Measurements from ENCODE around the gene EFCAB3.

EFCAB3 gene

GRCh38 chr17:62380253-62380652, at the start of gene EFCAB3:
Gene EFCAB3 (plus strand): TSS chr17:62380553. CDS start chr17:62382980, 2,427 bp downstream.
- CTCF ChIA-PET = interaction anchor here (0.6 kb wide), 1 partner anchor 829 kb away, joined by 3 read pairs; no protein-coding TSS in a partner anchor
- POLR2A ChIA-PET = no interaction called here
- no peak within 1 kb of the TSS for H3K4me3 ChIP-seq (ENCODE audit: low read depth, low read length)
- H3K9me3 ChIP-seq (ENCODE audit: control insufficient read depth, insufficient read depth, low read depth, low read length) = no peaks in the 10 kb centered on the region
- no peaks in the 10 kb centered on the region for H3K36me3 ChIP-seq (ENCODE audit: control insufficient read depth in 2 of 2, insufficient read depth in 1 of 2, low read length in 2 of 2)
- TF ChIP-seq ZBTB8A (tag by site-specific recombination; IDR thresholded peaks at IDR 0.05) = no peak
- TF ChIP-seq KLF8 (tag by site-specific recombination; IDR thresholded peaks at IDR 0.05) = no peak
- no peak for TF ChIP-seq GLIS1 (tag by site-specific recombination; IDR thresholded peaks at IDR 0.05)
- no peak for TF ChIP-seq SP2 (tag by site-specific recombination; IDR thresholded peaks at IDR 0.05)
- TF ChIP-seq ZNF24 (tag by site-specific recombination; IDR thresholded peaks at IDR 0.05) = no peak
- TF ChIP-seq ZNF571 (tag by site-specific recombination; IDR thresholded peaks at IDR 0.05) = no peak
- TF ChIP-seq FEZF1 (tag by site-specific recombination; IDR thresholded peaks at IDR 0.05) = no peak
- no peak for TF ChIP-seq ZNF660 (tag by site-specific recombination; IDR thresholded peaks at IDR 0.05)
- TF ChIP-seq ZNF548 (tag by site-specific recombination; IDR thresholded peaks at IDR 0.05) = no peak
- TF ChIP-seq ZNF513 (tag by site-specific recombination; IDR thresholded peaks at IDR 0.05) = no peak
- TF ChIP-seq KLF9 (tag by site-specific recombination; IDR thresholded peaks at IDR 0.05; ENCODE audit: low read depth) = no peak
- no peak for TF ChIP-seq PRDM10 (tag by site-specific recombination; IDR thresholded peaks at IDR 0.05)
- no peak for TF ChIP-seq ZNF366 (tag by site-specific recombination; conservative IDR thresholded peaks at IDR 0.05)
- TF ChIP-seq ZNF677 (tag by site-specific recombination; IDR thresholded peaks at IDR 0.05) = no peak
- no peak for TF ChIP-seq ZBTB20 (tag by site-specific recombination; IDR thresholded peaks at IDR 0.05)
- no peak for TF ChIP-seq ZNF561 (tag by site-specific recombination; IDR thresholded peaks at IDR 0.05; ENCODE audit: borderline replicate concordance)
- TF ChIP-seq ZBTB44 (tag by site-specific recombination; IDR thresholded peaks at IDR 0.05) = no peak
- TF ChIP-seq SP3 (tag by site-specific recombination; IDR thresholded peaks at IDR 0.05) = no peak
- no peak for TF ChIP-seq ZNF416 (tag by site-specific recombination; IDR thresholded peaks at IDR 0.05)
- no peak for TF ChIP-seq ZNF654 (tag by site-specific recombination; IDR thresholded peaks at IDR 0.05; ENCODE audit: low read depth)
- H3K4me1 ChIP-seq (ENCODE audit: control insufficient read depth, insufficient read depth, low read length) = no peaks in the 10 kb centered on the region
- no peak within 1 kb of the TSS for H3K27ac ChIP-seq (ENCODE audit: extremely low read depth, low read depth, low read length)

- H3K4me3 ChIP-seq (ENCODE audit: low read depth, low read length) = no peak overlapping the region
- TF ChIP-seq ZNF280D (tag by site-specific recombination; IDR thresholded peaks at IDR 0.05) = 0 out of 2 replicates have a peak, but pooled peaks have one; percentile 66
- TF ChIP-seq ZSCAN5A (tag by site-specific recombination; IDR thresholded peaks at IDR 0.05) = 0 out of 2 replicates have a peak, but pooled peaks have one; percentile 56
- TF ChIP-seq ZNF626 (tag by site-specific recombination; IDR thresholded peaks at IDR 0.05) = no peak
- TF ChIP-seq ZNF529 (tag by site-specific recombination; IDR thresholded peaks at IDR 0.05; ENCODE audit: insufficient replicate concordance) = peak; percentile 13
- TF ChIP-seq ZNF558 (tag by site-specific recombination; IDR thresholded peaks at IDR 0.05) = 0 out of 2 replicates have a peak, but pooled peaks have one; percentile 20
- 0 out of 2 replicates have a peak, but pooled peaks have one; percentile 13 for TF ChIP-seq ZNF585B (tag by site-specific recombination; IDR thresholded peaks at IDR 0.05)
Measured at GRCh38 chr17:62336527-62336926, 43.8 kb upstream of the EFCAB3 start.

More at GRCh38 chr17:62336527-62336926, 43.8 kb upstream of the EFCAB3 start:
- ChIA-PET POLR2A (no interaction called here), CTCF (no interaction called here)
- no peaks in the 10 kb centered on the region for H3K4me1 ChIP-seq (ENCODE audit: control insufficient read depth, insufficient read depth, low read length)
- H3K36me3 ChIP-seq (ENCODE audit: control insufficient read depth in 2 of 2, insufficient read depth in 1 of 2, low read length in 2 of 2) = no peaks in the 10 kb centered on the region
- peaks cover 3% of the 10 kb centered on the region for H3K9me3 ChIP-seq (ENCODE audit: control insufficient read depth, insufficient read depth, low read depth, low read length)
- H3K27ac ChIP-seq (ENCODE audit: extremely low read depth, low read depth, low read length) = no peak overlapping the region

All from HEK293 (cell line).